A549 (cell line): Measurements from ENCODE around the gene FGF6. TPM values are rescaled to one million over a fixed set of nuclear protein-coding genes. Genes with fewer than 3 reads are reported as not detected.

Experiments
- ATAC-seq, 2 experiments: fragments of 200-7000 bp in 1 of 2; fragments of >200 bp in 1 of 2; cut with Nextera tagmentation in 1 of 2; cut with Tn5 transposase in 1 of 2; 3 replicates each; pipeline versions ENCODE4 v1.8.0 to v1.9.1; 2018 to 2020; ENCODE audit warnings: mild to moderate bottlenecking in 1 of 2, moderate library complexity in 1 of 2
- CTCF ChIA-PET: fragments of 300-600 bp; sonication (Branson Sonifier 250); formaldehyde crosslinking; extraction: SDS; loops from one replicate; lab custom pipeline; 2021; ENCODE audit warnings: antibody characterized with exemption, inconsistent platforms; lab: Yijun Ruan, JAX
- POLR2A ChIA-PET: fragments of 350-600 bp; formaldehyde crosslinking; extraction: SDS; loops from one replicate; lab custom pipeline; 2021; ENCODE audit warnings: antibody characterized with exemption, inconsistent platforms; lab: Yijun Ruan, JAX
- DNase-seq, 2 experiments: peaks; one replicate each; pipeline versions ENCODE4 v3.0.0 to v3.0.0-alpha.2; 2011 to 2016; ENCODE audit warnings: low read depth in 1 of 2, low spot score in 1 of 2
- FAIRE-seq: peaks from 2 replicates; lab custom pipeline; 2011; peaks lifted over from hg19 to GRCh38; lab: Jason Lieb, UNC
- H3K27ac ChIP-seq, 2 experiments: fragments of >200 bp; sonication (Bioruptor Twin); formaldehyde crosslinking; 3 replicates each; pipeline ENCODE4 v1.5.1; 2016 to 2017
- H3K4me1 ChIP-seq: fragments of >200 bp; sonication (Bioruptor Twin); formaldehyde crosslinking; 3 replicates; pipeline ENCODE4 v1.6.1; 2016
- H3K4me2 ChIP-seq: fragments of >200 bp; sonication (Bioruptor Twin); formaldehyde crosslinking; 3 replicates; pipeline ENCODE4 v1.6.1; 2016
- H3K4me3 ChIP-seq: fragments of >200 bp; sonication (Bioruptor Twin); formaldehyde crosslinking; 3 replicates; pipeline ENCODE4 v1.5.1; 2016
- H3K9me3 ChIP-seq: fragments of >200 bp; sonication (Bioruptor Twin); formaldehyde crosslinking; 3 replicates; pipeline ENCODE4 v1.6.1; 2016
- BHLHE40 ChIP-seq: IDR thresholded peaks from 2 replicates; pipeline ENCODE4 v1.6.1; 2012; ENCODE audit warnings: low read depth, low read length, inconsistent platforms
- CEBPB ChIP-seq, 2 experiments: fragments of >200 bp in 1 of 2; sonication (Bioruptor Twin) in 1 of 2; formaldehyde crosslinking in 1 of 2; IDR thresholded peaks; 2 replicates each; pipeline ENCODE4 v1.6.1; 2012 to 2016
- CHD4 ChIP-seq: fragments of 200-600 bp; sonication (generic); IDR thresholded peaks from 2 replicates; pipeline ENCODE4 v1.6.1; 2016; ENCODE audit warnings: antibody characterized with exemption, mild to moderate bottlenecking, borderline replicate concordance
- FOSB ChIP-seq: fragments of 250-450 bp; sonication (Bioruptor Pico); IDR thresholded peaks from 2 replicates; pipeline ENCODE4 v1.5.0; 2020; ENCODE audit warnings: mild to moderate bottlenecking, moderate library complexity
- FOSL2 ChIP-seq, 2 experiments: fragments of 450-650 bp in 1 of 2; fragments of >200 bp in 1 of 2; sonication (Bioruptor Twin) in 1 of 2; formaldehyde crosslinking; IDR thresholded peaks; 2 replicates each; pipeline versions ENCODE4 v1.5.0 to v1.6.1; 2016 to 2020; ENCODE audit warnings: mild to moderate bottlenecking in 1 of 2, moderate library complexity in 1 of 2
- GATA3 ChIP-seq: IDR thresholded peaks from 2 replicates; pipeline ENCODE4 v1.6.1; 2012; ENCODE audit warnings: borderline replicate concordance
- HOXB13 ChIP-seq: fragments of 250-450 bp; sonication (Bioruptor Pico); IDR thresholded peaks from 2 replicates; pipeline ENCODE4 v1.5.0; 2020; ENCODE audit warnings: low read depth, mild to moderate bottlenecking, moderate library complexity
- JUNB ChIP-seq: fragments of >200 bp; sonication (Bioruptor Twin); formaldehyde crosslinking; IDR thresholded peaks from 2 replicates; pipeline ENCODE4 v1.6.1; 2016
- KDM1A ChIP-seq: fragments of 200-600 bp; sonication (generic); IDR thresholded peaks from 2 replicates; pipeline ENCODE4 v1.6.1; 2016; ENCODE audit warnings: low read depth, mild to moderate bottlenecking
- KDM5A ChIP-seq: fragments of 200-600 bp; sonication (generic); IDR thresholded peaks from 2 replicates; pipeline ENCODE4 v1.6.1; 2016; ENCODE audit warnings: antibody characterized with exemption, mild to moderate bottlenecking
- MAZ ChIP-seq: fragments of 150-350 bp; IDR thresholded peaks from 2 replicates; pipeline ENCODE4 v1.6.1; 2014; ENCODE audit warnings: antibody characterized with exemption, low read depth, low read length, borderline replicate concordance
- NFE2L2 ChIP-seq: fragments of 150-350 bp; conservative IDR thresholded peaks from 2 replicates; pipeline ENCODE4 v1.6.1; 2014; ENCODE audit warnings: low read length
- POLR2A ChIP-seq: IDR thresholded peaks from 2 replicates; pipeline ENCODE4 v1.6.1; 2012; ENCODE audit warnings: mild to moderate bottlenecking, low read length
- RAD21 ChIP-seq, 2 experiments: fragments of >200 bp in 1 of 2; sonication (Bioruptor Twin) in 1 of 2; formaldehyde crosslinking in 1 of 2; IDR thresholded peaks in 1 of 2; conservative IDR thresholded peaks in 1 of 2; 2 replicates in 1 of 2; 3 replicates in 1 of 2; pipeline ENCODE4 v1.6.1; 2012 to 2018; ENCODE audit warnings: inconsistent platforms in 1 of 2
- RFX5 ChIP-seq: fragments of 450-650 bp; IDR thresholded peaks from 2 replicates; pipeline ENCODE4 v1.7.1; 2014; ENCODE audit warnings: antibody characterized with exemption, mild to moderate bottlenecking, moderate library complexity
- SREBF2 ChIP-seq: fragments of 450-650 bp; IDR thresholded peaks from 2 replicates; pipeline ENCODE4 v1.6.1; 2014; ENCODE audit warnings: mild to moderate bottlenecking, moderate library complexity
- WGBS: methylation state at CpG from one replicate; pipeline ENCODE4 v1.1.6; 2017; ENCODE audit errors: missing lambda C conversion rate; 5-methylcytosine and 5-hydroxymethylcytosine counted together
- polyA plus RNA-seq, 4 experiments: library from polyadenylated mRNA; depleted of rRNA in 3 of 4; stranded (reverse); fragments of >200 nt; fragmentation: RNase III in 1 of 4; extraction: RNeasy Plus Mini Kit Qiagen cat#74134 plus additional on column Dnase treatment in 1 of 4; gene quantifications; 2 replicates in 3 of 4; 3 replicates in 1 of 4; pipeline ENCODE4 v1.2.3, GENCODE V29; 2011 to 2017
- TF ChIP-seq, protein P1 (sequence below): fragments of 450-650 bp; IDR thresholded peaks from 2 replicates; pipeline ENCODE4 v1.6.1; 2014; ENCODE audit warnings: antibody characterized with exemption
- TF ChIP-seq, protein P2 (sequence below): IDR thresholded peaks from 2 replicates; pipeline ENCODE4 v1.6.1; 2012; ENCODE audit warnings: low read depth, borderline replicate concordance
- TF ChIP-seq, protein P3 (sequence below): fragments of >200 bp; sonication (Bioruptor Twin); formaldehyde crosslinking; IDR thresholded peaks from 3 replicates; pipeline ENCODE4 v1.6.1; 2016
- TF ChIP-seq, protein P4 (sequence below): fragments of 250-450 bp; sonication (Bioruptor Pico); IDR thresholded peaks from 2 replicates; pipeline ENCODE4 v1.5.0; 2020; ENCODE audit warnings: low read depth, mild to moderate bottlenecking, moderate library complexity
- TF ChIP-seq, protein P5 (sequence below): fragments of 150-350 bp; IDR thresholded peaks from 2 replicates; pipeline ENCODE4 v1.6.1; 2014; ENCODE audit warnings: low read depth, mild to moderate bottlenecking, low read length
- TF ChIP-seq, protein P6 (sequence below): fragments of >200 bp; sonication (Bioruptor Twin); formaldehyde crosslinking; IDR thresholded peaks from 2 replicates; pipeline ENCODE4 v1.6.1; 2016

FGF6 gene
- polyA plus RNA-seq, 2 of the 4 experiments (the other 2 are of a cell fraction): not detected

DNA sequence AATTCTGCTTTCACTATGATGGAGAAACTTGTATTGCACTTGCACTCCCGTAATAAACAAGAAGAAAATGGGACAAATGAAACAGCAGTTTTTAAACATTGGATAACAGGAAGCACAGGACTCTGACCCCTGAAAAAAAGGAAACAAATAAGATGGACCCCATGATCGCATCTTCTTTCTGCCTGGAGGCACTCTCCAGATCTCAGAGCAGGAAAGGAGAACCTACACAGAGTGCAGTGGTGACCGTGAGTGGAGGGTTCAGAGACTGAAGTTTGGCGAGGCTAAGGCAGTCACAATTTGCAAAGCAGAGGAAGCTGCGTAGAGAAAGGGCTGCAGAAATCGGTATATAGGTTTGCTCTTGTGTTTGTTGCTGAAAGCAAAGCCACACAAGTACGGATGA is 6.1 kb upstream of the FGF6 start:
- ChIA-PET CTCF (no interaction called here), POLR2A (no interaction called here)
- no peaks in the 10 kb centered on the region; the same call in 2 of the 3 replicates for H3K9me3 ChIP-seq
- H3K4me3 ChIP-seq: no peak overlapping the region
- H3K27ac ChIP-seq: no peak overlapping the region
- H3K4me2 ChIP-seq: no peak overlapping the region
- FAIRE-seq: no peak
- 33% methylated on average over 7 of the region's 7 CpGs for whole genome bisulfite sequencing
- no peak for ATAC-seq
- TF ChIP-seq NFE2L2 (no peak), FOSL2 (IDR thresholded peaks at IDR 0.05) (no peak), FOSL2 (CRISPR knock-in tag; IDR thresholded peaks at IDR 0.05) (no peak), KDM1A (no peak), POLR2A (no peak), RAD21 (conservative IDR thresholded peaks at IDR 0.05 in 1 of 2, IDR thresholded peaks at IDR 0.05 in 1 of 2) (no peak), FOSB (CRISPR knock-in tag) (no peak), CHD4 (no peak), GATA3 (no peak), MAZ (no peak), JUNB (no peak), CEBPB (IDR thresholded peaks at IDR 0.05) (no peak), SREBF2 (no peak)
- TF ChIP-seq, protein P1, sequence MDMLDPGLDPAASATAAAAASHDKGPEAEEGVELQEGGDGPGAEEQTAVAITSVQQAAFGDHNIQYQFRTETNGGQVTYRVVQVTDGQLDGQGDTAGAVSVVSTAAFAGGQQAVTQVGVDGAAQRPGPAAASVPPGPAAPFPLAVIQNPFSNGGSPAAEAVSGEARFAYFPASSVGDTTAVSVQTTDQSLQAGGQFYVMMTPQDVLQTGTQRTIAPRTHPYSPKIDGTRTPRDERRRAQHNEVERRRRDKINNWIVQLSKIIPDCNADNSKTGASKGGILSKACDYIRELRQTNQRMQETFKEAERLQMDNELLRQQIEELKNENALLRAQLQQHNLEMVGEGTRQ: no peak
- TF ChIP-seq, protein P2, sequence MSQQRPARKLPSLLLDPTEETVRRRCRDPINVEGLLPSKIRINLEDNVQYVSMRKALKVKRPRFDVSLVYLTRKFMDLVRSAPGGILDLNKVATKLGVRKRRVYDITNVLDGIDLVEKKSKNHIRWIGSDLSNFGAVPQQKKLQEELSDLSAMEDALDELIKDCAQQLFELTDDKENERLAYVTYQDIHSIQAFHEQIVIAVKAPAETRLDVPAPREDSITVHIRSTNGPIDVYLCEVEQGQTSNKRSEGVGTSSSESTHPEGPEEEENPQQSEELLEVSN: no peak
- TF ChIP-seq, protein P3, sequence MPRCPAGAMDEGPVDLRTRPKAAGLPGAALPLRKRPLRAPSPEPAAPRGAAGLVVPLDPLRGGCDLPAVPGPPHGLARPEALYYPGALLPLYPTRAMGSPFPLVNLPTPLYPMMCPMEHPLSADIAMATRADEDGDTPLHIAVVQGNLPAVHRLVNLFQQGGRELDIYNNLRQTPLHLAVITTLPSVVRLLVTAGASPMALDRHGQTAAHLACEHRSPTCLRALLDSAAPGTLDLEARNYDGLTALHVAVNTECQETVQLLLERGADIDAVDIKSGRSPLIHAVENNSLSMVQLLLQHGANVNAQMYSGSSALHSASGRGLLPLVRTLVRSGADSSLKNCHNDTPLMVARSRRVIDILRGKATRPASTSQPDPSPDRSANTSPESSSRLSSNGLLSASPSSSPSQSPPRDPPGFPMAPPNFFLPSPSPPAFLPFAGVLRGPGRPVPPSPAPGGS: no peak
- TF ChIP-seq, protein P4, sequence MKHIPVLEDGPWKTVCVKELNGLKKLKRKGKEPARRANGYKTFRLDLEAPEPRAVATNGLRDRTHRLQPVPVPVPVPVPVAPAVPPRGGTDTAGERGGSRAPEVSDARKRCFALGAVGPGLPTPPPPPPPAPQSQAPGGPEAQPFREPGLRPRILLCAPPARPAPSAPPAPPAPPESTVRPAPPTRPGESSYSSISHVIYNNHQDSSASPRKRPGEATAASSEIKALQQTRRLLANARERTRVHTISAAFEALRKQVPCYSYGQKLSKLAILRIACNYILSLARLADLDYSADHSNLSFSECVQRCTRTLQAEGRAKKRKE (CRISPR knock-in tag): no peak
- no peaks in the 10 kb centered on the region for H3K4me1 ChIP-seq
- DNase-seq: no peak

DNA sequence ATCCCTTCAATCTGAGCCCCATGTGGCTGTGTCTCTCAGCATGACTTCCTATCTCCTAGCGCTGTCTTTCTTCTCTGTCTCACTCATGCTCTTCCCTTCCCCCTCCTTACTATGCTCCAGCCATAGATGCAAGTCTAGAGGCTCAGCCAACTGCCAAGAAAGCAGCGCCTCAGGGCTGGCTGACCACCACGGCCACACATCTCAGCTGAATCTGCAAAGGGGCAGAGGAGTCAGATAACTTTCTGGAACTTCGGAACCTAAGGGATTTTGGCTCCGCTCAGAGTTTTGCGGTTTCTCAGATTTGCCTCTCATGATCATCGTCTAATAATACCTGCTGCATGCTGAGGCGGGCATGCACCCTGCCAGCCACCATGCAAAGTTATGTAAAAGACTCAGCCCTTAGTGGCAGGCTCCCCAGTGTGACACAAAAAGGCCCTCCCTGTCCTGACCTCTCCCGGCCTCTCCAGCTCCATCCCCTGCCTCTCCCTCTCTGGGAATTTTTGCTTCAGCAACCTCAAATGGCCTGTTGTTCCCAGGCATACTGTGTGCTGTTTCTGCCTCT is 5.0 kb upstream of the FGF6 start:
- no peak for ATAC-seq
- no peak for FAIRE-seq
- H3K4me3 ChIP-seq: no peak overlapping the region
- DNase-seq: no peak
- ChIA-PET POLR2A (no interaction called here), CTCF (no interaction called here)
- no peak for TF ChIP-seq CHD4
- no peak for TF ChIP-seq BHLHE40
- TF ChIP-seq, protein P5, sequence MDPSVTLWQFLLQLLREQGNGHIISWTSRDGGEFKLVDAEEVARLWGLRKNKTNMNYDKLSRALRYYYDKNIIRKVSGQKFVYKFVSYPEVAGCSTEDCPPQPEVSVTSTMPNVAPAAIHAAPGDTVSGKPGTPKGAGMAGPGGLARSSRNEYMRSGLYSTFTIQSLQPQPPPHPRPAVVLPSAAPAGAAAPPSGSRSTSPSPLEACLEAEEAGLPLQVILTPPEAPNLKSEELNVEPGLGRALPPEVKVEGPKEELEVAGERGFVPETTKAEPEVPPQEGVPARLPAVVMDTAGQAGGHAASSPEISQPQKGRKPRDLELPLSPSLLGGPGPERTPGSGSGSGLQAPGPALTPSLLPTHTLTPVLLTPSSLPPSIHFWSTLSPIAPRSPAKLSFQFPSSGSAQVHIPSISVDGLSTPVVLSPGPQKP: no peak
- TF ChIP-seq, protein P6, sequence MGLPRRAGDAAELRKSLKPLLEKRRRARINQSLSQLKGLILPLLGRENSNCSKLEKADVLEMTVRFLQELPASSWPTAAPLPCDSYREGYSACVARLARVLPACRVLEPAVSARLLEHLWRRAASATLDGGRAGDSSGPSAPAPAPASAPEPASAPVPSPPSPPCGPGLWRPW: no peak
- TF ChIP-seq, protein P1: no peak
- TF ChIP-seq RFX5: no peak
- no peak for TF ChIP-seq KDM5A
- no peak for TF ChIP-seq SREBF2
- no peak for TF ChIP-seq HOXB13
- 61% methylated on average over 9 of the region's 9 CpGs for WGBS
- no peak overlapping the region for H3K4me2 ChIP-seq
- H3K9me3 ChIP-seq: no peaks in the 10 kb centered on the region; the same call in 2 of the 3 replicates
- no peak overlapping the region for H3K27ac ChIP-seq
- no peaks in the 10 kb centered on the region for H3K4me1 ChIP-seq
